Chondrocyte (in vitro differentiated cells): ENCODE results near the gene GABRR2. TPM values are rescaled to one million over a fixed set of nuclear protein-coding genes. Genes with fewer than 3 reads are reported as not detected.

Source experiments
- DNase-seq: peaks from one replicate; pipeline ENCODE4 v3.0.0; 2021; ENCODE audit warnings: mixed read lengths, low spot score
- H3K27ac Mint-ChIP-seq: one replicate; pipeline ENCODE4 v1.8.0; 2021; ENCODE audit warnings: mild to moderate bottlenecking, moderate library complexity, mixed read lengths; ENCODE audit not compliant: unreplicated experiment
- H3K27me3 Mint-ChIP-seq: 2 replicates; pipeline ENCODE4 v1.8.0; 2021; ENCODE audit warnings: low read depth, mixed read lengths
- H3K36me3 Mint-ChIP-seq: 2 replicates; pipeline ENCODE4 v1.8.0; 2021; ENCODE audit warnings: low read depth, mixed read lengths
- H3K4me1 Mint-ChIP-seq: 2 replicates; pipeline ENCODE4 v1.8.0; 2021; ENCODE audit warnings: low read depth, mild to moderate bottlenecking, mixed read lengths
- H3K4me3 Mint-ChIP-seq: one replicate; pipeline ENCODE4 v1.8.0; 2021; ENCODE audit warnings: mild to moderate bottlenecking, moderate library complexity, mixed read lengths; ENCODE audit not compliant: unreplicated experiment
- H3K9me3 Mint-ChIP-seq: 2 replicates; pipeline ENCODE4 v1.8.0; 2021; ENCODE audit warnings: low read depth, mixed read lengths
- total RNA-seq: library from RNA; stranded (reverse); gene quantifications from 3 replicates; pipeline ENCODE4 v1.2.1, GENCODE V29; 2021
- TF ChIP-seq, protein P1 (sequence below): fragments of 200-600 bp; sonication (generic); IDR thresholded peaks from 2 replicates; pipeline ENCODE4 v1.5.0; 2021; ENCODE audit warnings: antibody characterized with exemption, mild to moderate bottlenecking, moderate library complexity

Gene GABRR2
- total RNA-seq, 1 donor from 2014 or later, result 0.57 TPM

DNA sequence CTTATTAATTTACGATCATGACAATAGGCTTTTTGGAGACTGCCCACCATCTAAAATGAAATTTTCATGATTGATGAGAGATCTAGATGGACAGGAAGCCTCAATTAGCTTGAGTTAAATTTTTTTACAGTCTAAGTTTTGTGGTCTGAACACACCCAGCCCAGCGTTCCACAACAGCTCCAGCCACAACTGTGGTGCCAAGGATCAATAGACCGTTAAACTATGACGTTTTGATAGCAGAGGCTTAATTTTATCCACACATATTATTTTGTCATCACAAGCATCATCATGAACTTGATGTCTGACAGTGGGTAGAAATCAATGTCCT lies 92.4 kb downstream of the GABRR2 start:
- peaks cover 22% of the 10 kb centered on the region for H3K4me1 Mint-ChIP-seq
- peaks cover 8% of the 10 kb centered on the region for H3K9me3 Mint-ChIP-seq
- peak overlapping the region; percentile 66 for H3K27ac Mint-ChIP-seq
- no peak overlapping the region for H3K4me3 Mint-ChIP-seq
- no peaks in the 10 kb centered on the region for H3K36me3 Mint-ChIP-seq
- DNase-seq, result no peak
- TF ChIP-seq, protein P1, sequence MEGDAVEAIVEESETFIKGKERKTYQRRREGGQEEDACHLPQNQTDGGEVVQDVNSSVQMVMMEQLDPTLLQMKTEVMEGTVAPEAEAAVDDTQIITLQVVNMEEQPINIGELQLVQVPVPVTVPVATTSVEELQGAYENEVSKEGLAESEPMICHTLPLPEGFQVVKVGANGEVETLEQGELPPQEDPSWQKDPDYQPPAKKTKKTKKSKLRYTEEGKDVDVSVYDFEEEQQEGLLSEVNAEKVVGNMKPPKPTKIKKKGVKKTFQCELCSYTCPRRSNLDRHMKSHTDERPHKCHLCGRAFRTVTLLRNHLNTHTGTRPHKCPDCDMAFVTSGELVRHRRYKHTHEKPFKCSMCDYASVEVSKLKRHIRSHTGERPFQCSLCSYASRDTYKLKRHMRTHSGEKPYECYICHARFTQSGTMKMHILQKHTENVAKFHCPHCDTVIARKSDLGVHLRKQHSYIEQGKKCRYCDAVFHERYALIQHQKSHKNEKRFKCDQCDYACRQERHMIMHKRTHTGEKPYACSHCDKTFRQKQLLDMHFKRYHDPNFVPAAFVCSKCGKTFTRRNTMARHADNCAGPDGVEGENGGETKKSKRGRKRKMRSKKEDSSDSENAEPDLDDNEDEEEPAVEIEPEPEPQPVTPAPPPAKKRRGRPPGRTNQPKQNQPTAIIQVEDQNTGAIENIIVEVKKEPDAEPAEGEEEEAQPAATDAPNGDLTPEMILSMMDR, result no peak
- no peaks in the 10 kb centered on the region for H3K27me3 Mint-ChIP-seq

DNA sequence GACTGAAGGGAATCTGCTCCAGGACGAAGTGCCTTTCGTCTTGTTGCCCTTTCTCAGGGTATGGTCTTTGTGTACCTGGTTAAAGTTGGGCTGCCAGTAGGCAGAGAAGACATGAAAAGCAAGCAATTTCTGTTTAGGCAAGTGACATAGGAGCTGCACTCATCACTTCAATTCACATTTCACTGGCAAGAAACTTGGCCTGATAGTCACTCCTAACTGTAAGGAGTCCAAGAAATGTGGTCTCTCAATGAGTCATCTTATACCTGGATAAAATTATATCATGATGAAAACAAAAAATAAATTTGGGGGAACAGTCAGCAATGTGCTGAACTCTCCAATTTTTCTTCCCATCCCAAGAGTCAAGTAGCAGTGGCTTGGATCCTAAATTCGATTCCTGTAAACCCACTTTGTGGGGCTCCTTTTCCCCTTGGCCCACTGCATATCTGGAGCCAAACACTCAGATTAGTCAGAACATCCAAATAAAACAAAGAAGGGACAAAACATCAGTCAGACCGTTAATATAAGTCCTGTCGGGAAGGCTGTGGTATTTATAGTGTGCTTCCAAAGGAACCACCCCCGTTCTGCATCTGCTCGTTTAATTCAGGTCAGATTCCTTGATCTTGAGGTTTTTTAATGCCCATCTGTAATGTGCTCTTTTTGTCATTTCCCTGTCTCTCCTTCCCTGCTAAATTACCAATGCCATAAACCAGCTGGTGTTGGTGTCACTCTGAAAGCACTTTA lies 93.0 kb downstream of the GABRR2 start:
- Mint-ChIP-seq H3K36me3 (no peaks in the 10 kb centered on the region), H3K27me3 (no peaks in the 10 kb centered on the region)
- TF ChIP-seq, protein P1, result no peak

DNA sequence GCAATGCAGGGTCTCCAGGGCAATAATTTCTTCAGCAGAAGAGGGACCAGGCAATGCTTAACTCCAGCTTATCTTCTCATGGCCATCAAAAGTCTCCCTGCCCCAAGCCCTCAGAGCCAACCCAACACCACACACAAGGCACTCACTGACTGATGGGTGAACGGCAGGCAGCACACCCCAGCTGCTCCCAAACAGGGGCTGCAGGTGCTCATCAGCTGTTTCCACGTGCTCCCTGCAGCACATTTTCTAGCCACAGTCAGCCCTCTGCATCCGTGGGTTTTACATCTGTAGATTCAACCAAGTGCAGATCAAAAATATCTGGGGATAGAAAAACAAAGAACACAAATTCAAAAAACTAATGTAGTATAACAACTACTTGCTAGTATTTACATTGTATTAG lies 94.0 kb downstream of the GABRR2 start:
- H3K9me3 Mint-ChIP-seq, result peaks cover 8% of the 10 kb centered on the region

More for the DNA sequence above, 93.0 kb downstream of the GABRR2 start:
- DNase-seq, result no peak
- no peak overlapping the region for H3K4me3 Mint-ChIP-seq
- H3K27ac Mint-ChIP-seq, result peak overlapping the region; percentile 66
- peaks cover 8% of the 10 kb centered on the region for H3K9me3 Mint-ChIP-seq
- H3K4me1 Mint-ChIP-seq, result peaks cover 26% of the 10 kb centered on the region

DNA sequence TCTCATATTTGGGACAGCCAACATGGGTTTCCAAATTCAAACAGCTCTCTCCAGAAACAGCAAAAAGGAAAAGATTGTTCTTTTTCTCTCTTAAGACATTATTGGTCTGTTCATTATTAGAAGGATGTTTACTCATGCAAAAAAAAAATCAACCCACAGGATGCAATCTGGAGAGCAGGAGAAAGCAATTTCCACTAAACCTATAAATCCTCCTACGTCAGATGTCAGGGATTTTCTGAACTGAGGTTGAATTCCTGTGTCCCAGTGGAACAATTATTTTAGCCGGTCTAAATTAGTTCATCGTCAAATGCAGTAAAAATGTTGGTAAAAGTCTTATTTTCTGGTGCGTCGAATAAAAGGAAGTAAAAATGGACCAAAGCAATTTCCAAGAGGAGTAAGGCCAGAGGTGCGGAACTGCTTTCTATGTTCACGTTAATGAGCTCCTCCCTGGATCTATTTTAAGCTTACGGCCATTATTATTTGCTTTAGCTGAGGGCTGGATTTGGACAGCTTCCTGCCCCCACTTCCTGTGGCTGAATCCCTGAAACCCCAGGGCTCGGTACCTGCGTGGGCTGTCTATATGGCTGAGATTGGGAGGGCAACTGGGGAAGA lies 97.7 kb downstream of the GABRR2 start, which contains the start of gene GABRR1:
TSS of gene GABRR1 (minus strand) at position 60 of the 612 bp plus-strand sequence. CDS start at position 24, 36 bp downstream.
- H3K4me1 Mint-ChIP-seq, result peaks cover 22% of the 10 kb centered on the region
- no peak within 1 kb of the TSS for H3K4me3 Mint-ChIP-seq
- no peak for DNase-seq
- TF ChIP-seq, protein P1, result no peak
- H3K27ac Mint-ChIP-seq, result no peak within 1 kb of the TSS
- no peaks in the 10 kb centered on the region for H3K36me3 Mint-ChIP-seq
- peaks cover 11% of the 10 kb centered on the region for H3K27me3 Mint-ChIP-seq
- peaks cover 5% of the 10 kb centered on the region for H3K9me3 Mint-ChIP-seq

More for the DNA sequence above, 94.0 kb downstream of the GABRR2 start:
- no peak for DNase-seq
- Mint-ChIP-seq H3K27me3 (peaks cover 1% of the 10 kb centered on the region), H3K4me1 (peaks cover 26% of the 10 kb centered on the region), H3K27ac (no peak overlapping the region), H3K36me3 (no peaks in the 10 kb centered on the region), H3K4me3 (no peak overlapping the region)
- TF ChIP-seq, protein P1, result no peak

DNA sequence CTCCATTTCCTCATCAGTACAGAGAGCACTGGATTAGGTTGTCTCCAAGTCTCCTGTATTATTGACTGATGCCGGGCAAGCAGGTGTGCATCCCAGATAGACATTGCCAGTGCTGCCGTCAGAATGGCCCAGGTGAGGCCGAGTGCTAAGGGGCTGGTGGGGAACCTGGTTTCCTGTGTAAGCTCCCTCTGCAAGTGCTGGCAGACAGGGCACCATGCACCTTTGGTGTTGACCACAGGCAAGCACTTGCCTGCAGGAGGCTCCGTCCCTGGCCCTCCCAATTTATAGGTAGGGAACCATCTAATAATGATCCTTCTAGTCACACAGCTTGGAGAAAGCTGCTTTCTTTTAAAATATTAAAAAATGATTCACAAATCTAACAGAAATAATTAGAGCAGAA lies 98.7 kb downstream of the GABRR2 start:
- peaks cover 12% of the 10 kb centered on the region for H3K27me3 Mint-ChIP-seq
- H3K4me3 Mint-ChIP-seq, result no peak overlapping the region
- TF ChIP-seq, protein P1, result no peak

More for the DNA sequence above, 98.7 kb downstream of the GABRR2 start:
- peaks cover 5% of the 10 kb centered on the region for H3K9me3 Mint-ChIP-seq
- H3K36me3 Mint-ChIP-seq, result no peaks in the 10 kb centered on the region
- H3K4me1 Mint-ChIP-seq, result peaks cover 12% of the 10 kb centered on the region
- H3K27ac Mint-ChIP-seq, result no peak overlapping the region
- no peak for DNase-seq
